HL-60/S4 (cell line): Measurements from ENCODE around the gene APOL4.
"Not testable (repeated sequence)": the region's sequence is repeated elsewhere in the genome, so short reads cannot be mapped to it uniquely, and the experiment has no call there.

Experiments used
- in situ Hi-C: fragments of 300-500 bp; cut with MboI; formaldehyde crosslinking; loops from 2 replicates; pipeline ENCODE4 v1.14.3; 2022; ENCODE audit warnings: low sequenced_read_pairs

Gene APOL4

DNA sequence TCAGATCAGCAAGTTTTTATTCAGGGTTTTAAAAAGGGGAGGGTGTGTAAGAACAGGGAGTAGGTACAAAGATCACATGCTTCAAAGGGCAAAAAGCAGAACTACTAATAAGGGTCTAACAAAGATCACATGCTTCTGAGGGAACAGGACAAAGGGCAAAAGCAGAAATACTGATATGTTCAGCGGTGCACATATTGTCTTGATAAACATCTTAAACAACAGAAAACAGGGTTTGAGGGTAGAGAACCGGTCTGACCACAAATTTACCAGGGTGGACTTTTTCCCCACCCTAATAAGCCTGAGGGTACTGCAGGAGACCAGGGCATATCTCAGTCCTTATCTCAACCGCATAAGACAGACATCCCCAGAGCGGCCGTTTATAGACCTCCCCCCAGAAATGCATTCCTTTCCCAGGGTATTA is 7.9 kb upstream of the APOL4 start:
- in situ Hi-C loops: not testable (repeated sequence)

DNA sequence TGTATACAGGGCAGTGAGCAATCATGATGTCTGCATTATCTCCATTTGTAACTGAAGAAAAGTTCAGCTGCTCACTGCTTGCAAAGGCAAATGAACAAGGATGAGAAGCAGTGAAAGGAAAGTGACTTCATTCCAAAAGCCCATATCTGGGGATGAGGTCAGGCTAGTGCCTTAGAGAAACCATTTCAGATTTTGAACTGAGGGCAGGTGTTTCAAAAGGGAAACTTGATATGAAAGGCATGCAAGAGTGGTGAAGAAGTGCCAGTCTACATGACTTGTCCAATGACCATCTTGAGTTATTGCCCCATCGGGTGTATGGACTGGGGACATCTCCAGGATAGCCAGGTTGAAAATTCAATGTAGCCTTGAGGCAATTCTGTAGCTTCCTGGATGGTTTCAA is 7.3 kb upstream of the APOL4 start:
- in situ Hi-C loops: no loop called here

DNA sequence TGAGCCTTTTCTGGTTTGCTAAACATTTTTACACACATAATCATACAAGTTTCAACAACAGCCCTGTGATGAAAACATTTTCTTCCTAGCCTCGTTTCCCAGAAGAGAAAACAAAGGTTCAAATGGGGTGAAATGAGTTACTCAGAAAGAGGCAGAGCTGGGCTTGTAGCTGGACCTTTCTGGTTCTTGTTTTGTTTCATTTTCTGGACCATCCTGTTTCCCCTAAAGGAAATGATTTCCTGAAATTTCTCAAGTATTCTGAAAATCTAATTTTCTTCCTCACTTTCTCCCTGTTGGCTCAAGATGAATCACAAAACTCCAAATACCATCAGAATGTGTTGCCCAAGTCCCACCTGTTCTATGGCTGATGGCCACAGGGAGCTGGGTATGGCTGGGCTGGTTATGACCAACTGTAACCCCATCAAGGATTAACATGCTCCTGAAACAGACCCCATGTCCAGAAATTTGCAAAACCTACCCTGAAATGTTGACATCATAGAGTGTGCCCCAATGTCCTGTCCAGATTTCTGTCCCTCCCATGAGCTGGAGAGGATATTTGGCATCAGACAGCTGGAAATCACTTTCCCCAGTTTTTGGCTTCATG is 6.7 kb upstream of the APOL4 start:
- in situ Hi-C loops: no loop called here

DNA sequence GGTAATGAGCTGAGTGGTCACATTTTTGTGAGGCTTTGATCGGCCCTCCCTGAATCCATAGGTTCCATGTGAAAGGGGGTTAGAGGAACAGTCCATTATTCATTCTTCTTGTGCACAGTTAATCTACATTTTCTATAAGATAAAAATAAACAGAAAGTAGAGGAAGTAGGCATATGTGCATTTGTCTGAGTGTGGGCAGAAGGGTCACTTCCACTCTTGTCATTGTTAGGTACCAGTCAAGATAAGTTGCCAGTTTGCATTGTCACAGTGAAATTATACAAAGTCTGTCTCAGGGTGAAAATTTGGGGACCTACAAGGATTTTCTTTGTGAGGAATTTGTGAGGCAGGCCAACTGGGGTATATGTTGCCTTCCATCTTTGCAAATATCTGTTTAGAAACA is 4.6 kb upstream of the APOL4 start:
- in situ Hi-C loops: no loop called here

DNA sequence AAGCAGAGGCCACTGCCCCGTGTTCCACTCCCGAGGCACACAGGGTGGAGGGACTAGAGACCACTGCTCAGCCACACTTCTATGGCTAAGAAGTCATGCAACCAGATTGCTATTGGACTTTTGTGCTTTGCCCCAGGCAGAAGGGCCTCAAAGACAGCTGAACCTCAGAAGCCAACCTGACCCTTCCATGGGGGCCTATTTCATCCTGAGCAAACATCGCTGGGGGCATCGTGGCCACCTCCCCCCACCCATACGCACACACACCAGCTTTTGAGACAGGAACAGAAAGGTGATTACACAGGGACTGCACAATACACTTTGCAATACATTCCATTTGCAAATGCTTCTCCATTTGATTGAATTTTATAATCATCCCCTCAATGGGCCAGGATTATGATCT is 4.0 kb upstream of the APOL4 start:
- in situ Hi-C loops: not testable (repeated sequence)

DNA sequence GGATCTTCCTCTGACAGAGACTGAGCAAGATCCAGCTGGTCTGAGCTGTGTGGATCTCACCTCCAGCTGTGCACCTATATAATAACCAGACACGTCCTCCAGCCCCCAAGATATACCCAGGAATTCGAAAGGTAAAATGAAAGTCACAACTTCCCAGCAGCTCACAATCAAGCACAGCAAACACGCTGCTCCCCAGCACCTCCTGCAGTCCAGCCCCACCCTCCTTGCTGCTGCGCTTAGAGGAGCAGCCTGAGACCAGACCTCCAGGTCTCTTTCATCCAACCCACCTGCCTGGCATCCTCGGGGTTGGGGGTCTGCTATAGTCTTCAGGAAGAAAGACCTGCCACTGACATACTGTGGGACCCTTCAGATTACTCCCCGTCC is 3.0 kb upstream of the APOL4 start:
- in situ Hi-C loops: no loop called here

DNA sequence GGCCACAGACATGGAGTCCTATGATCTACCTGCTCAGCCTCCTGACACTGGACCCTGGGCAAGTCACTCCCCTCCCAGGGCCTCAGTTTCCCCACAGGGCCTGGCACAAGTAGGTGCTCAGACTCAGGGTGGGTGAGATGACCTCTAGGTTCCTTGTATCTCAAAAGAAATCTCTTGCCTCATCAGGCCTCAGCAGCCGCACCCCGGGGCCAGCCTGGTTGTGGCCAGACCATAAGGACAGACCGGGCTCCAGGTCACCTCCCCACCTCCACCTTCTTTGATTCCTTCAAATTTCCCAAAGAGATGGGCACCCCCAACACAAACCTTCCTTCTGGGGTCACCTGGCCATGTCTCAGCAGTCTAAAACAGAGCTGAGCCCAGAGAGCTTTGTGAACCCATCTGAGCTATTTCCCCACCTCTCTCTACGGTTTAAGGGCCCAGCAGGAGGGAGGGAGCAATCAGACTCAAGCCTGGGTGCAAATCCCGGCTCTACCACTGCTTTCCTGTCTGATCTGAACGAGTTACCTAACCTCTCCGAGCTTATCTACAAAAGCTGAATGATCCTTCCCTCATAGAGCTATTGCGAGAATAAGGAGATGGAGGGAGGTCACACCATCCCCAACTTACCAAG is 2.5 kb upstream of the APOL4 start:
- in situ Hi-C loops: no loop called here

DNA sequence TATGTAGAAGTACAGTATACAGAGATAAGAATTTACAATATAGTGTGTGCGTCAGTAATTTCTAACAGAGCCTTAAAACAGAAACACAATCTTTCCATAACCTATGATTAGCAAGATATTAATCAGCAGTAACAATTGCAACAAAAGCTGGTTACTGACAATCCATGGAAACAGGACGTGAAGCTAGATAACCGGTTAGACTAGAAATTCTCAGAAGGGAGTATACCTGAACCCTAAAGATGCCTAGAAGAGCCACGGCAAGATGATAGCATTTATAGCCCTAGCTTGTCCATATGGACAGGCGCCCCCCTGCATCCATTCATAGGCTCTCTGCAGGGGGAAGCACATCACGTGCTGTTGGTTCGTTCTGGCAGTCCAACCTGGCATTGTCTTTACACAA is 1.8 kb upstream of the APOL4 start:
- in situ Hi-C loops: not testable (repeated sequence)

DNA sequence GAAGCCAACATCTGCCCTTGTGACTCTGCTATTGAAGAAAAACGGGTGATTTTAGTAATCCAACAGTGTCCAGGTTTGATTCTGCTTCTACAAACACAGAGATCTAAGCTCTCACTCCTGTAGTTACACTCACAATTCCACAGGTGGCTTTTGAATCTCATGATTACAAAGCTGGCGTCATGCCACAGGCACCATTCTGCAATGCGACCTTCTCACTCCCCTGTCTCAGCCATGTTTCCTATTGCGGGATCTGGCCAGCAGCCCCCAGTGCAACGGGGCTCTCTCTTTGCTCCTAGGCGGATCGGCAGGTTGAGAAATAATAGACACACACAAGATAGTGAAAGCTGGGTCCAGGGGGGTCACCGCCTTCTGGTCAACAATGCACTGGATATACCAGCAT is 1.3 kb upstream of the APOL4 start:
- in situ Hi-C loops: not testable (repeated sequence)

DNA sequence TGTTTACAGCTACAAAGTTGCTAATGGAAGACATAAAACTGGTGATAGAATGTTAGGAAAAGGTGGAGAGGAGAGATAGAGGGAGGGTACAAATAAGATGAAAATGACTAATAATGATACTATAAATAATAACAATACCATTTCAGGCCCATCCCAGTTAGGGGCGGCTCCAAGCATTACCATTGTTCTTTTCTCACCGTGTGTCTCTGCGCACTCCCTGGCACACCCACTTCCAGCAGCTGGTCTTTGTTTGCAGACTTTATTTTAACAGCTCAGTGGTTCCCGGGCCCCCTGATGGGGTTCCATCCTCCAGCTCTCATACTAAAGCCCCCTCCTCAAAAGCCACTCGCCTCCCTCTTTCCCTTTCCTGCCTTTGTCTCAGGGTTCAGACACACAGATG is 584 bp downstream of the APOL4 start:
- in situ Hi-C loops: not testable (repeated sequence)

DNA sequence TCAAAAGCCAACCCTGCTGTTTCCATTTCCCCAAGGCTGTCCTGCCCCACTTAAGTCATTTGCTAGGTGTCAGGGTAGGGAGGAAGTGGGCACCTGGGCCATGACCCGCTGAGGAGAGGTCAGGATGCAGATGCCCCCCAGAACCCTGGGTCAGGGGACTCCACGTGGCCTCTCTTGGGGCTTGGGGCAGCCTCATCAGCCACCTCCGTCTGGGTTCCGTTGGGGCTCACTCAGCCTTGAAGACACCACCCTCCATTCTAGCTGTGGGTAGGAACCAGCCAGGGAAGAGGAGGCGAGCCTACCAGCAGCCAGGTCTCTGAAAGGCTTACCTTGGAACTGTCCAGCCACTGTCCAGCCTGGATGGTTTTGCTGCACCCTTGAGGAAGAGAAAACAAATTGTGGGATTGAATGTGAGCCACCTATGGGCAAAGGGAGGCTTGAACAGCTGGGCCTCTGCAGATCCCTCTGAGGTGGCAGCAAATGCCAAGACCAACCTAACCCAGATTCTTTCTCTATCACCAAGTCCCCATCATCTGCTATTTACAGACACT is 2.5 kb downstream of the APOL4 start:
- in situ Hi-C loops: loop anchor here (10.0 kb wide), 1 partner anchor 286 kb away; the partner anchor contains the start of gene TXN2

DNA sequence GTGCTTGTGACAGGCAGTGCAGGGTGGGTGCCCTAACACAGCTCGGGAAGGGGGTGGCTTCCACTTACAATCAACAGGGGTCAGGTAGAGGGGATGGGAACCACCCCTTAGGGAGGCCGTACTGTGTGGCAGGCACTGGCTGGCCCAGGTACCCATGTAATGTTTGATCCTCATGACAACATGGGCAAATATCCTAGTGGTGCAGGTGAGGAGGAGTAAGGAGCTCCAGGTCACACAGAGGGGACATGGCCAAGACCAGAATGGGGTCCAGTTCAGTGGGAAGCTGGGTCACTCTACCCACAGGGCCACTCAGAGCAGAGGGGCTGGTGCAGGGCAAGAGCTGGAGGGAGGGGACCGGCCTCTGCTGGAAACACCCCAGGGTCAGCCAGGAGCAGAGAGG is 3.1 kb downstream of the APOL4 start:
- in situ Hi-C loops: loop anchor here (10.0 kb wide), 1 partner anchor 286 kb away; the partner anchor contains the start of gene TXN2

DNA sequence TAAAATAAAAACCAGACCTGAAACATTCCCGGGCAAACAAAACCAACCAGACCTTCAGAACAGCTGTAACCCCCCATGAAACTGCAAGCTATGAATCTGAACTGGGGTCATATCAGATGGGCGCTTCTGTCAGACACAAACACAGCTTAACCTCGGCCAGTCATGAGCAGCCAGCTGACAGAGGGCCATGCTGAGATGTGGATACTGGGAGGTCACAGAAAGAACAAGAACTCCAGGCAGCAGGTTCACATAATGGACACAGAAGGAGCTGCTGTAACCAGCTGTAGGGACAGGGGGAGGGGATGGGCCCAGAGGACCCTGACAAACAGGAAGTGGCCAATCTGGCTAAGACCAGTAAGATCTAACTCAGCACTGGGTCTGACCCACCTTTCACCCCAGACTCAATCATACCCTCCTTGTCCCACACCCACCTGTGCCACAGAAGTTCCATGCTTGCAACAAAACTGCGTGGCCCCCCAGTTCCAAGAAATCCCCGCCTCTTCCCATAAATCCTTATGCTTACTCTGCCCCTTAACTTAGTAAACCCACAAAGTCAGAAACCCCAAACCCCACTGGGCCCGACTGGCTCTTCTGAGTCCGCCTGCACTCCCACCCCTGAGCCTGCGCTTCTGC is 4.0 kb downstream of the APOL4 start:
- in situ Hi-C loops: loop anchor here (10.0 kb wide), 1 partner anchor 287 kb away; the partner anchor contains the start of gene TXN2

DNA sequence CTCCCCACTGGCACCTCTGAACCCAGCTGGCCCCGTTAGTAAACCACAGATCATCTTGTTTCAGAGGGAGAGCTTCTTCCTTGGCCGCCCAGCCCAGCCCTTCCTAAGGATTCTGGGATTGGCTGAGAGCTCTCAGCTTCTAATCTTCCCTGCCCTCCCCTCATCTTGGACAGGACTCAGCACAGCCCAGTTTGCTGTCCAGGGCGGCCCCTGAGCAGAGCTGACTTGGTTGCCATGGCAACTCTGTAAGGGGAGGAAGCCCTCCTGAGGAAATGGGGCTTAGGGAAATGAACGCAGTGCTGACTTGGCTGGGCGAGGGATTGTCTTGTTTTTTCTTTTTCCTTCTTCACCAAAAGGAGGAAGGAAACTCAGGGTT is 4.6 kb downstream of the APOL4 start:
- in situ Hi-C loops: loop anchor here (10.0 kb wide), 1 partner anchor 288 kb away; the partner anchor contains the start of gene TXN2

DNA sequence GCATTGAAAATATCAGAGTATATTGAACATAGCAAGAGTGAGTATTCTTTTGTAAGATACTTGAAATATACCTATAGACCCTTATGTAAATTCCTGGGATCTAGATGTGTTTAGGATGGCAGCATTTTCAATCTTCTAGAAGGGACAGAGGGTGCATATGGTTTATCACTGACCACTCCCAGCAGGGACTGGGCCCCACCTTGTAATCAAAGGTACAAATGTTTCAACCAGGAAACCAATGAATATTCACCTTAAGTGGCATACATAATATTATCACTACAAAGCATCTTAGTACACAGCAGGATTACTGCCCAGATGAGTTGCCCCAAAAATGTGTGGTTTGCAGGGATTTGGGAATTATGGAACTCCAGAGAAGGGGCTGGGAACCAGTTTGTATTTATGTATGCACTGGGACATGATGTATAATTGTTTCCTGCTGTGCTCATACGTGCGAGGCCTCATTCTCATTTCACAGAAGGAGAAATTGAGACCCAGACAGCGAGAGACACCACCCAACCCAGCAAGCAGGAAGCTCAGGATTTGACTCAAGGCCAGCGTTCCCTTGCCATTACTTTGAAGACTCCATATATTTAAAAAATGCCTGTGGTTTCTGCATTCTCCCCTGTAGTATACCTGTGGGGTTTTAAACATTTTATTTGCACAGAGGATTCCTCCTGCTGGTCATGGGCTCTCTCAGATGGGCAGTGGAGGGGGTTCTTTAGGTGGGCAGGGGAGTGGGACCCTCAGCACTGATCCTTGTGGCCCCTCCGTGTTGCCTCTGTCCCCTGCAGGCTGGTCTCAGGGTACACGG is 5.2 kb downstream of the APOL4 start:
- in situ Hi-C loops: loop anchor here (10.0 kb wide), 1 partner anchor 288 kb away; the partner anchor contains the start of gene TXN2

DNA sequence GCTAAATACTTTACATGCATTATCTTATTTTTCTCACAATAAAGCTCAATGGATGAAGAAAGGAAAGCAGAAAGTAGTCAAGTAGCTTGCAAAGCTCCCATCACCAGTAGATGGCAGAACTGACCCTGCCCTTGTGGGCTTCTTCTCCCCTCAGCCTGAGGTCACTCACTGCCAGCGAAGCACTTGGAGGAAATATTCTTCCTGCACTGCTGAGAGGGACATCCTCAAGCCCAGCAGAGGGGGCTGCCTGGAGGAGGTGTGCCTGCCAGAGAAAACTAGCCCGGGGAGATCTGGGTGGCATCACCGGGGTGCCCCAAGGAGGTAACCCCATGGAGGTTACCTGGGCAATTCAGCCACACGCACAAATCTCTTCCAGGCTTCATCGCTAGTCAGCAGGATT is 6.6 kb downstream of the APOL4 start:
- in situ Hi-C loops: loop anchor here (10.0 kb wide), 1 partner anchor 290 kb away; the partner anchor contains the start of gene TXN2

DNA sequence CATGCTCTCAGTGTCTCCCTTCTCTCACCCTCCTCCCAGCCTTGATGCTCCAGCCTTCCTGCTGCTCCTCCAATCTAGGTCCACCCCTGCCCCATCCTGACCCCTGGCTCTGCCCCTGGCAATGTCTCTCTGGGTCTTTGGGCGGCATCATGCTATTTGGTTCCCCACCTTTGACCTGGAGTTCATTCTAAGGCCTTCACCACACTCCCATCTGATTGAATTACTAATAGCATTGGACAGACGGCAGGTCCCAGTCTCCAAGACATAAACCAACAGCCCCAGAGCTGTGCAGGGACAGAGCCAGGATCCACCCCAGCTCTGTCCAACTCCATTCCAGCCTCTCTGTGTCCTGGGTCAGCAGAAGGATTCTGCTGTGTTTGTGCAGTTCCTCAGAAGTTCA is 7.2 kb downstream of the APOL4 start:
- in situ Hi-C loops: loop anchor here (10.0 kb wide), 1 partner anchor 290 kb away; the partner anchor contains the start of gene TXN2

DNA sequence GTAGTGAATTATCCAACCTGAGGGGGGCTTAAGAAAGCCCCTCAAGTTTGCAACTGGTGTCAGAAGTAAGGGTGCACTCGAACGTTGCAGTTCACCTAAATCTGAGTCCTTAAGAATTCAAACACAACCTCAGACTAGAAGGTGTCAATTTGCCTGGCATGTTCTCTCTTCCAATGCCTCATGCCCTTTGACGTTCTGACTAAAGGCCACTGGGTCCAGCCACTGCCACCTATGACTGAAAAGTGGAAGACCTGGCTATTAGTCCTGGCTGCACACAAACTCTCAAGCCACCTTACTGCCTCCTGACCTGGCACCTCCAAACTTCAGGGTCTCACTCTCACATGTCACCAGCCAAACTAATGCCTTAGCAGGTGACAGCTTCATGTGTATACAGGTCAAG is 8.0 kb downstream of the APOL4 start:
- in situ Hi-C loops: loop anchor here (10.0 kb wide), 1 partner anchor 291 kb away; the partner anchor contains the start of gene TXN2

DNA sequence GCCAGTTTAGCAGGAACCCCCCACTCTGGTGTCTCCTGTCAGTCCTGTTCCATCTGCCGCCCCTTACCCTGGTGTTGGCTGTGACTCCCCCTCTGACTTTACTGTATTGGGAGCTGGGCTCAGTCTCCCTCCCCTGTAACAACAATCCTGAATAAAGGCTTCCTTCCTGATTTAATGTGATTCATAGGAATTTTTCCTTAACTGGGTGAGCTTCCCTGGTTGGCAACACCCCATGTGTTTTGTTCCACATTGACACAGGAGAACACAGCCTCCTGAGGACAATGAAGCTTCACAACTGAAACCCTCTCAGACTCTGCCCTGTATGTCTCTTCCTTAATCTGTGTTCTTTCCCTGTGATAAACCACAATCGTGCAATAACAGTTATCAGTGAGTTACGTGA is 8.4 kb downstream of the APOL4 start:
- in situ Hi-C loops: loop anchor here (10.0 kb wide), 1 partner anchor 292 kb away; the partner anchor contains the start of gene TXN2

DNA sequence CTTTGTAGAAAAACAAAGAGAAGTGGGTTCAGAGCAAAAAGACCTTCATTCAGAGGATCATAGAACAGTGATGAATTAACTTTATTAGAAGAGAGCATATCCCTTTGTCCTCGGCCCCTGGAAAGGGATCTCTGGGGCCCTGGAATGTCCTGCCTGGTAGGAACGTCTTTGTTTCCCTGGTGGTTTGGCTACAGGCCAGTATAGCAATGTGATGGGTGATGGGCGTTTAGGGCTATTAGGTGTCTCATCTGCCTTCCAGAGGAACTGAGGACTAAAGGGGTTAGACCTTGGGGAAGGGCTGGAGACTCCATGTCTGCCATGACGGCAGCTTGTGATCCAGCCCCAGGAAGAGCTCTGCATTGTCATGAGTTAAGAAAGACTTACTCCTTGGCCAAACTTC is 9.1 kb downstream of the APOL4 start:
- in situ Hi-C loops: loop anchor here (10.0 kb wide), 1 partner anchor 292 kb away; the partner anchor contains the start of gene TXN2
